B cell (primary cell): Measurements from ENCODE around the gene CTDP1. TPM values are rescaled to one million over a fixed set of nuclear protein-coding genes. Genes with fewer than 3 reads are reported as not detected.

Experiments
- ATAC-seq: fragments of 200-7000 bp; cut with Tn5 transposase; one replicate; pipeline ENCODE4 v1.10.0; 2021; ENCODE audit warnings: low read depth, mild to moderate bottlenecking, moderate number of reproducible peaks, moderate library complexity
- CTCF ChIA-PET: fragments of 350-600 bp; sonication (Branson Sonifier 250); formaldehyde crosslinking; loops from one replicate; lab custom pipeline; 2021; ENCODE audit warnings: antibody characterized with exemption, inconsistent platforms; lab: Charles Lee
- POLR2A ChIA-PET: fragments of 350-600 bp; sonication (Branson Sonifier 250); formaldehyde crosslinking; loops from one replicate; lab custom pipeline; 2021; ENCODE audit warnings: antibody characterized with exemption; lab: Charles Lee
- DNase-seq: peaks from one replicate; pipeline ENCODE4 v3.0.0; 2013
- H2AFZ ChIP-seq: 2 replicates; pipeline ENCODE4 v1.6.1; 2012; ENCODE audit warnings: mild to moderate bottlenecking, low read depth, low read length; ENCODE audit not compliant: insufficient read depth, poor library complexity, severe bottlenecking
- H3K27ac ChIP-seq, 2 donors: 1 replicate in 1 of 2; 2 replicates in 1 of 2; pipeline ENCODE4 v1.5.1; 2012 to 2013; ENCODE audit warnings: low read length in 2 of 2, mild to moderate bottlenecking in 2 of 2, moderate library complexity in 1 of 2
- H3K27me3 ChIP-seq, 4 experiments: fragments of 200-600 bp in 1 of 4; sonication (generic) in 1 of 4; replicated peaks in 1 of 4; 1 replicate in 2 of 4; 2 replicates in 2 of 4; pipeline versions ENCODE4 v1.6.1 to v1.7.0; 2013 to 2016; ENCODE audit warnings: low read length in 3 of 4, mild to moderate bottlenecking in 2 of 4, mixed read lengths in 1 of 4, moderate library complexity in 1 of 4; ENCODE audit not compliant: insufficient read depth in 4 of 4, control insufficient read depth in 3 of 4; ENCODE audit errors: control extremely low read depth in 1 of 4
- H3K36me3 ChIP-seq, 2 experiments: replicated peaks in 1 of 2; 1 replicate in 1 of 2; 2 replicates in 1 of 2; pipeline versions ENCODE4 v1.6.1 to v1.7.1; 2013; ENCODE audit warnings: low read length in 1 of 2; ENCODE audit not compliant: insufficient read depth in 2 of 2, control insufficient read depth in 1 of 2; ENCODE audit errors: control extremely low read depth in 1 of 2, extremely low read depth in 1 of 2
- H3K4me1 ChIP-seq, 2 donors: fragments of 200-600 bp in 1 of 2; sonication (generic) in 1 of 2; 1 replicate in 1 of 2; 2 replicates in 1 of 2; pipeline versions ENCODE4 v1.5.1 to v1.6.1; 2013 to 2017; ENCODE audit warnings: low read length in 2 of 2; ENCODE audit not compliant: control insufficient read depth in 2 of 2, insufficient read depth in 2 of 2
- H3K4me2 ChIP-seq: replicated peaks from 2 replicates; pipeline ENCODE3; 2012; ENCODE audit warnings: mild to moderate bottlenecking, low read depth, low read length; ENCODE audit not compliant: poor library complexity, severe bottlenecking
- H3K4me3 ChIP-seq, 5 experiments: fragments of 200-600 bp in 1 of 5; sonication (generic) in 1 of 5; 1 replicate in 3 of 5; 2 replicates in 2 of 5; pipeline versions ENCODE4 v1.5.1 to v1.7.0; 2011 to 2016; ENCODE audit warnings: low read length in 4 of 5, mild to moderate bottlenecking in 4 of 5, low read depth in 2 of 5, control low read depth in 1 of 5, moderate library complexity in 1 of 5; ENCODE audit not compliant: insufficient read depth in 1 of 5; ENCODE audit errors: control extremely low read depth in 1 of 5, extremely low read depth in 1 of 5
- H3K79me2 ChIP-seq: fragments of 200-600 bp; sonication (generic); one replicate; pipeline ENCODE4 v1.6.0; 2016; ENCODE audit warnings: low read length; ENCODE audit not compliant: control insufficient read depth, insufficient read depth
- H3K9ac ChIP-seq: fragments of 200-600 bp; sonication (generic); 2 replicates; pipeline ENCODE4 v1.6.1; 2017; ENCODE audit warnings: mild to moderate bottlenecking, low read length, moderate library complexity
- H3K9me3 ChIP-seq, 3 donors: one replicate each; pipeline versions ENCODE4 v1.6.1 to v1.7.1; 2013; ENCODE audit warnings: low read length in 2 of 3; ENCODE audit not compliant: control insufficient read depth in 2 of 3, insufficient read depth in 1 of 3; ENCODE audit errors: control extremely low read depth in 1 of 3
- H4K20me1 ChIP-seq: 2 replicates; pipeline ENCODE4 v1.6.0; 2012; ENCODE audit warnings: mild to moderate bottlenecking, low read length; ENCODE audit not compliant: insufficient read depth, control insufficient read depth, poor library complexity, severe bottlenecking
- H3K27ac Mint-ChIP-seq: one replicate; pipeline ENCODE4 v1.8.0; 2021; ENCODE audit warnings: mixed read lengths
- H3K27me3 Mint-ChIP-seq: one replicate; pipeline ENCODE4 v1.8.0; 2021; ENCODE audit warnings: mixed read lengths
- H3K4me1 Mint-ChIP-seq: one replicate; pipeline ENCODE4 v1.8.0; 2021; ENCODE audit warnings: mixed read lengths
- H3K4me3 Mint-ChIP-seq: one replicate; pipeline ENCODE4 v1.8.0; 2021; ENCODE audit warnings: mixed read lengths
- H3K9me3 Mint-ChIP-seq: one replicate; pipeline ENCODE4 v1.8.0; 2022; ENCODE audit warnings: mixed read lengths; ENCODE audit not compliant: insufficient read depth
- EZH2 ChIP-seq: IDR thresholded peaks from 2 replicates; pipeline ENCODE4 v1.6.1; 2012; ENCODE audit warnings: borderline replicate concordance, low read depth, mild to moderate bottlenecking, moderate library complexity, low read length; ENCODE audit not compliant: insufficient read depth, poor library complexity, severe bottlenecking
- WGBS: methylation state at CpG from one replicate; pipeline ENCODE4 v1.1.5; 2013; ENCODE audit warnings: missing lambda C conversion rate; ENCODE audit not compliant: insufficient coverage; 5-methylcytosine and 5-hydroxymethylcytosine counted together
- intact Hi-C: fragments of 100-400 bp; cut with micrococcal nuclease; formaldehyde crosslinking; loops from one replicate; pipeline ENCODE4 v1.10.0; 2022
- polyA plus RNA-seq: library from polyadenylated mRNA; depleted of rRNA; stranded (reverse); fragments of >200 nt; gene quantifications from 2 replicates; pipeline ENCODE4 v1.2.3, GENCODE V29; 2012
- total RNA-seq, 2 donors: library from RNA; stranded (reverse); fragments of 120-200 nt in 1 of 2; gene quantifications; 1 replicate in 1 of 2; 2 replicates in 1 of 2; pipeline versions ENCODE4 v1.2.3 to v1.2.4, GENCODE V29; 2013 to 2022
- TF ChIP-seq, protein P1 (sequence below): fragments of 200-600 bp; IDR thresholded peaks from one replicate; pipeline ENCODE4 v1.8.0; 2022; ENCODE audit warnings: antibody characterized with exemption, mild to moderate bottlenecking

CTDP1 gene
- total and polyA plus RNA-seq, 2 donors (not counting 1 experiment from before 2014, with no cell fraction given), result 14.3 to 33.3 TPM

DNA sequence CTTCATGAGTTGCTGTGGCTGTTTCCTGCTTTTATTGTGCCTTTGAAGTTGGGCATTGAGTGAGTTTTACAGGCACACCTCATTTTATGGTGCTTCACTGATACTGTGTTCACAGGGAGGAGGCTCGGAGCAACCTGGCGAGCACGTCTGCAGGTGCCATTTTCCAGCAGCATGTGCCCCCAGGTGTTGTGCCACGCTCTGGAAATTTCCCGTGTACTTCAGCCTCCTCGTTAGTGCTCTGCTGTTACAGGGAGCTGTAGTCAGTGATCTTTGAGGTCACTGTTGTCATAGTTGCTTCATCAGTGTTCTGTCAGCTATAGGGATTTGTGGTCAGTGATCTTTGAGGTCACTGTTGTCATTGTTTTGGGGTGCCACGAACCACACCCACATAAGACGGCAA is 20.1 kb downstream of the CTDP1 start:
- Mint-ChIP-seq H3K9me3 (no peaks in the 10 kb centered on the region), H3K27ac (no peak overlapping the region), H3K4me1 (no peaks in the 10 kb centered on the region), H3K27me3 (no peaks in the 10 kb centered on the region), H3K4me3 (no peak overlapping the region)
- Histone ChIP-seq H3K4me2 (no peak overlapping the region), H3K4me1 (no peaks in the 10 kb centered on the region), H3K79me2 (peaks cover 76% of the 10 kb centered on the region), H4K20me1 (peaks cover 66% of the 10 kb centered on the region), H3K27me3 (no peaks in the 10 kb centered on the region), H3K9me3 (no peaks in the 10 kb centered on the region), H3K27ac (no peak overlapping the region), H3K9ac (no peak overlapping the region), H3K4me3 (no peak overlapping the region), H3K36me3 (peaks cover 2 to 74% of the 10 kb centered on the region in 2 experiments), H2AFZ (no peak overlapping the region)
- POLR2A ChIA-PET, result no interaction called here
- DNase-seq (no peak), ATAC-seq (no peak)
- intact Hi-C loops, result no loop called here
- CTCF ChIA-PET, result no interaction called here
- TF ChIP-seq, protein P1, sequence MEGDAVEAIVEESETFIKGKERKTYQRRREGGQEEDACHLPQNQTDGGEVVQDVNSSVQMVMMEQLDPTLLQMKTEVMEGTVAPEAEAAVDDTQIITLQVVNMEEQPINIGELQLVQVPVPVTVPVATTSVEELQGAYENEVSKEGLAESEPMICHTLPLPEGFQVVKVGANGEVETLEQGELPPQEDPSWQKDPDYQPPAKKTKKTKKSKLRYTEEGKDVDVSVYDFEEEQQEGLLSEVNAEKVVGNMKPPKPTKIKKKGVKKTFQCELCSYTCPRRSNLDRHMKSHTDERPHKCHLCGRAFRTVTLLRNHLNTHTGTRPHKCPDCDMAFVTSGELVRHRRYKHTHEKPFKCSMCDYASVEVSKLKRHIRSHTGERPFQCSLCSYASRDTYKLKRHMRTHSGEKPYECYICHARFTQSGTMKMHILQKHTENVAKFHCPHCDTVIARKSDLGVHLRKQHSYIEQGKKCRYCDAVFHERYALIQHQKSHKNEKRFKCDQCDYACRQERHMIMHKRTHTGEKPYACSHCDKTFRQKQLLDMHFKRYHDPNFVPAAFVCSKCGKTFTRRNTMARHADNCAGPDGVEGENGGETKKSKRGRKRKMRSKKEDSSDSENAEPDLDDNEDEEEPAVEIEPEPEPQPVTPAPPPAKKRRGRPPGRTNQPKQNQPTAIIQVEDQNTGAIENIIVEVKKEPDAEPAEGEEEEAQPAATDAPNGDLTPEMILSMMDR, result no peak
- TF ChIP-seq EZH2, result no peak
- WGBS, result 100% methylated on average over 5 of the region's 8 CpGs

DNA sequence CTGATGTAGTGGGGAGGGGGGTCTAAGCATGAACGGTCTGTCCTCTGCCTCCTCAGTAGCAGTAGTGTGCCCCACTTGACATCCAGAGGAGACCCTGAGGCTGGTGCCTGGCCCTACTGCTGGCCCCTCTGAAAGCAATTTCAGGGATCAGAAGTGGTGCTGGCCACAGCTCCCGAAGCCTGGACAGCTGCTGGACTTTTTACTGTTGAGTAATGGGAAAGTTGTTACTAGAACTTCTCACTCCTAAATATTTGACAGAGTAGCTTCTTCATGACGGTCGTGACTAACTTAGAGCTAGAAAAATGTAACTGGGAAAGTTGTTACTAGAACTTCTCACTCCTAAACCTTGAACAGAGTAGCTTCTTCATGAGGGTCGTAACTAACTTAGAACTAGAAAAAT is 23.3 kb downstream of the CTDP1 start:
- peaks cover 55% of the 10 kb centered on the region for H3K79me2 ChIP-seq
- no peaks in the 10 kb centered on the region for H3K4me1 ChIP-seq
- ChIA-PET CTCF (no interaction called here), POLR2A (no interaction called here)
- no peaks in the 10 kb centered on the region for H3K27me3 ChIP-seq
- H4K20me1 ChIP-seq, result peaks cover 65% of the 10 kb centered on the region
- ATAC-seq (no peak), DNase-seq (no peak)
- H3K9me3 ChIP-seq, result no peaks in the 10 kb centered on the region
- Mint-ChIP-seq H3K27me3 (no peaks in the 10 kb centered on the region), H3K9me3 (no peaks in the 10 kb centered on the region), H3K4me3 (no peak overlapping the region), H3K4me1 (no peaks in the 10 kb centered on the region), H3K27ac (no peak overlapping the region)
- no peak for TF ChIP-seq EZH2
- TF ChIP-seq, protein P1, result no peak
- H3K4me3 ChIP-seq, result no peak overlapping the region
- WGBS, result 100% methylated on average over 1 of the region's 5 CpGs
- intact Hi-C loops, result no loop called here
- H3K9ac ChIP-seq, result no peak overlapping the region
- no peak overlapping the region for H3K27ac ChIP-seq
- no peak overlapping the region for H2AFZ ChIP-seq
- H3K4me2 ChIP-seq, result no peak overlapping the region
- H3K36me3 ChIP-seq, result peaks cover 2 to 77% of the 10 kb centered on the region in 2 experiments
